ENCODE results near the gene INPP1.

DNA sequence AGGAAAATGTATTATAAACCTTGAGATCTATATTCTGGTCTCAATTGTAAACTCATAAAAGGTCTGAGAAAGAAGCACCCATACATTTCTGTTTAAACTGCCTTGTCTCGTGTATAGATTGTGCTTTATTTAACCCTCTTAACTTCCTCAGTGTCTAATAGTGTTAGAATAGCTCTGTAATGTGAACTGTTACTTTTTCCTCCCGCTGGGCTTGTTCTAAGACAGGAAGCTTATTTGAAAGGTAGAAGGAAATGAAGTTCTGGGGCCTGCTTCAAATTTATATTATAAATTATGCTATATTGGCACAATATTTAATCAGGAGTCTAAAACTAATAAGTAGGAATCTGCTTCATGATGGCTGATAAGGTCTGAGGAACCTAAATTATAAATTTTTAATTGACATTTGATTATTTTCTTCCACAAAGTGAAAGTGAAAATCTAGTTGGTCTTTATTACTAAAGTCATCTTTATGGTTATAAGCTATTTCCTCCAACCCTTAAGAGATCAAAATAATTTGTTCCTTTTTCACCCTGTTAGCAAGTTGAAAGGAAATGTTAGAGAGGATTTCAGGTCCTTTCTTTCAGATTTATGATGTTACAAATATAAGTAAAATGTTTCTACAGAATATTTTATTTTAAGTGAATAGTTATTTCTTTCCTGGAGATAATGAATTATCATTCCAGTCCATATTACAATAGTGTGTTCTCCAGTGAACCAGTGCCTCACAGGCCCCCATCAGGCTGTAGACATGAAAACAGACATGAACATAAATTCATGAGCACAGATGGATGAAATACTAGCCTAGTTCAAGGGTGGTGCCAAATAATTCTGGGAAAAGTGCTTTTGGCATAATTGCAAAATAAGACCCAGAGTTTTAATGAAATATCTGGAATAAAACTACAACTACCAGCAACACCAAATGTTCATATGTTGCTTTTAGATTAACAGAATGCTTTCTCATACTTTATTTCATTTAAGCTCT is 72.7 kb downstream of the INPP1 start:
- TF ChIP-seq, protein P1, sequence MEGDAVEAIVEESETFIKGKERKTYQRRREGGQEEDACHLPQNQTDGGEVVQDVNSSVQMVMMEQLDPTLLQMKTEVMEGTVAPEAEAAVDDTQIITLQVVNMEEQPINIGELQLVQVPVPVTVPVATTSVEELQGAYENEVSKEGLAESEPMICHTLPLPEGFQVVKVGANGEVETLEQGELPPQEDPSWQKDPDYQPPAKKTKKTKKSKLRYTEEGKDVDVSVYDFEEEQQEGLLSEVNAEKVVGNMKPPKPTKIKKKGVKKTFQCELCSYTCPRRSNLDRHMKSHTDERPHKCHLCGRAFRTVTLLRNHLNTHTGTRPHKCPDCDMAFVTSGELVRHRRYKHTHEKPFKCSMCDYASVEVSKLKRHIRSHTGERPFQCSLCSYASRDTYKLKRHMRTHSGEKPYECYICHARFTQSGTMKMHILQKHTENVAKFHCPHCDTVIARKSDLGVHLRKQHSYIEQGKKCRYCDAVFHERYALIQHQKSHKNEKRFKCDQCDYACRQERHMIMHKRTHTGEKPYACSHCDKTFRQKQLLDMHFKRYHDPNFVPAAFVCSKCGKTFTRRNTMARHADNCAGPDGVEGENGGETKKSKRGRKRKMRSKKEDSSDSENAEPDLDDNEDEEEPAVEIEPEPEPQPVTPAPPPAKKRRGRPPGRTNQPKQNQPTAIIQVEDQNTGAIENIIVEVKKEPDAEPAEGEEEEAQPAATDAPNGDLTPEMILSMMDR (IDR thresholded peaks at IDR 0.05; ENCODE audit: low read length): no peak
- TF ChIP-seq EZH2phosphoT487 (IDR thresholded peaks at IDR 0.05; ENCODE audit: low read length) (no peak), EZH2 (optimal IDR thresholded peaks at IDR 0.05; ENCODE audit: low read depth, low read length) (no peak)

Measured in MM.1S (cell line).